GM06990 (cell line): ENCODE measurements around the gene KIAA0930.

Source experiments
- DNase-seq: peaks from one replicate; pipeline ENCODE4 v3.0.0-alpha.2; 2011; ENCODE audit not compliant: insufficient read length; ENCODE audit errors: extremely low read depth
- H3K27me3 ChIP-seq: replicated peaks from 2 replicates; pipeline ENCODE4 v1.6.0; 2011; ENCODE audit warnings: low read length; ENCODE audit not compliant: control insufficient read depth, insufficient read depth
- H3K36me3 ChIP-seq: 2 replicates; pipeline ENCODE4 v1.5.1; 2011; ENCODE audit warnings: low read length; ENCODE audit not compliant: control insufficient read depth, insufficient read depth
- H3K4me3 ChIP-seq: replicated peaks from 2 replicates; pipeline ENCODE4 v1.5.1; 2011; ENCODE audit warnings: low read depth, mild to moderate bottlenecking, control low read depth, low read length
- TF ChIP-seq, protein P1 (sequence below): IDR thresholded peaks from 2 replicates; pipeline ENCODE4 v1.5.1; 2011; ENCODE audit warnings: low read length, control low read depth, mild to moderate bottlenecking, inconsistent platforms; ENCODE audit not compliant: insufficient read depth, poor library complexity, severe bottlenecking

The KIAA0930 gene

DNA sequence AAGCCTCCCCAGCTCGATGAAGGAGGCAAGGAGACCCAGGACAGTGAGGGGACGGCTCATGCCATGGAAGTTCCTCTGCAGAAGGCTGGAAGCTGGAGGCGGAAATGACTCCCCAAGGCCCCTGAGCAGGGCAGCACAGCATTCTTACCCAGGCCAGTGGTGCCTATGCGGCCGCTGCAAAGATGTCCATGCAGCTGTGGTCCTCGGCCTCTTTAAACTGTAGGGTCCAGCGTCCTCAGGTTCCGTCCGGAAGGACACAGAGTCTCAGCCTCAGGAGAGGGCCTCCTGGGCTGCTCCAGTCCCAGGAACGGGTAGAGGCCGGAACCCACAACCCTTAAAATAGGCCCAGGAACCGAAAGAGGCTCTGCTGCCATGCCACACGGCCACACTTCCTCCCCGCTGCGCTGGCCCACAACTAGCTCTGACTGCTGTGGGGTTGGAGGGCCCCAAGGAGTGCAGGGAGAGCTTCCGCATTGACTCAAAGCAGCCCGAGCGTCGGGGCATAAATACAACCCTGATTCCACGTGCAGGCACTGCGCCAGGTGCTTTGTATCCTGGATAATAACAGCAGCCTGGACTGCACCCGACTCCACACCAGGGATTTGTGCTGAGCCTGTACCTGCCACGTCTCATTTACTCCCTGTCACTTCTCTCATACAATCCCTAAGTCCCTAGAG is 5.5 kb downstream of the KIAA0930 start:
- Histone ChIP-seq H3K36me3 (peaks cover 7% of the 10 kb centered on the region), H3K27me3 (no peaks in the 10 kb centered on the region), H3K4me3 (peak overlapping the region; percentile 46)
- TF ChIP-seq, protein P1, sequence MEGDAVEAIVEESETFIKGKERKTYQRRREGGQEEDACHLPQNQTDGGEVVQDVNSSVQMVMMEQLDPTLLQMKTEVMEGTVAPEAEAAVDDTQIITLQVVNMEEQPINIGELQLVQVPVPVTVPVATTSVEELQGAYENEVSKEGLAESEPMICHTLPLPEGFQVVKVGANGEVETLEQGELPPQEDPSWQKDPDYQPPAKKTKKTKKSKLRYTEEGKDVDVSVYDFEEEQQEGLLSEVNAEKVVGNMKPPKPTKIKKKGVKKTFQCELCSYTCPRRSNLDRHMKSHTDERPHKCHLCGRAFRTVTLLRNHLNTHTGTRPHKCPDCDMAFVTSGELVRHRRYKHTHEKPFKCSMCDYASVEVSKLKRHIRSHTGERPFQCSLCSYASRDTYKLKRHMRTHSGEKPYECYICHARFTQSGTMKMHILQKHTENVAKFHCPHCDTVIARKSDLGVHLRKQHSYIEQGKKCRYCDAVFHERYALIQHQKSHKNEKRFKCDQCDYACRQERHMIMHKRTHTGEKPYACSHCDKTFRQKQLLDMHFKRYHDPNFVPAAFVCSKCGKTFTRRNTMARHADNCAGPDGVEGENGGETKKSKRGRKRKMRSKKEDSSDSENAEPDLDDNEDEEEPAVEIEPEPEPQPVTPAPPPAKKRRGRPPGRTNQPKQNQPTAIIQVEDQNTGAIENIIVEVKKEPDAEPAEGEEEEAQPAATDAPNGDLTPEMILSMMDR, result no peak
- DNase-seq, result peak; percentile 88

DNA sequence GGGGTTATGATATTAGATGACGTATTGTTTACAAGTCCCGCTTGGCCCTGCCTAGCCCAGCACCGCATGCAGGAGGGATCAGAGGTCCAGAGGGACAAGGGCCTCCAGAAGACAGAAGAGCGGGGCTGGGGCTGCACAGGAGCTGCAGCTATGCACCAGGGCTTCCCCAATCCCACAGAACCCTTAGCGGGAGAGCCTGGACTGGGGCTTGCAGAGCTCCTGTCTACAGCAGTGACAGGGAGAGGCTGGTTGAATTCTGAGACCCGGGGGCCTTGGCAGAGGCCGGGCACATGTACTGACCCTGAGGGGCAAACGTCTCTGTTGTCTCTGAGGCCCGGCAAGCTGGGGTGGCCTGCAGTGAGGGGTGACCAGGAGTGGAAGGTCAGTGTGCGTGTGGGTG is 6.9 kb downstream of the KIAA0930 start:
- Histone ChIP-seq H3K27me3 (no peaks in the 10 kb centered on the region), H3K36me3 (peaks cover 10% of the 10 kb centered on the region), H3K4me3 (no peak overlapping the region)
- no peak for DNase-seq
- TF ChIP-seq, protein P1, result no peak

DNA sequence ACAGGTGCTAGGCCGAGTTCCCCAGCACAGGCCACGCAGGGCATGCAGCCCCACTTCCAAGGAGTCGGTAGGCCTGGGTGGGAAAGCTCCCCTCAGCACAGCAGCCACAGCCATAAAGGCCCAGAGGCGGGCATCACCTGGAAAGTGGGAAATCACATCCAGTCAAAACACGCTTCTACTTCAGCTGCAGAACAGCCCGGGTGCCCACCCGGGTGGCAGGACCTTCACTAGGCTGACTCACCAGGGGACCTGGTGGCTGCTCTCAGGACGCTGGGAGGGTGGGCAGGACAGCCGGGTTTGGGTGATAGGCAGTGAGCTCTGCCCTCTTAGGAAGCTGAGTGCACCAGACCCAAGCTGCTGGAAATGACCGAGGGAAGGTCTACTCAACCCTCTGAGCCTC is 7.3 kb downstream of the KIAA0930 start:
- no peaks in the 10 kb centered on the region for H3K27me3 ChIP-seq
- TF ChIP-seq, protein P1, result no peak
- no peak for DNase-seq
- no peak overlapping the region for H3K4me3 ChIP-seq
- peaks cover 10% of the 10 kb centered on the region for H3K36me3 ChIP-seq

DNA sequence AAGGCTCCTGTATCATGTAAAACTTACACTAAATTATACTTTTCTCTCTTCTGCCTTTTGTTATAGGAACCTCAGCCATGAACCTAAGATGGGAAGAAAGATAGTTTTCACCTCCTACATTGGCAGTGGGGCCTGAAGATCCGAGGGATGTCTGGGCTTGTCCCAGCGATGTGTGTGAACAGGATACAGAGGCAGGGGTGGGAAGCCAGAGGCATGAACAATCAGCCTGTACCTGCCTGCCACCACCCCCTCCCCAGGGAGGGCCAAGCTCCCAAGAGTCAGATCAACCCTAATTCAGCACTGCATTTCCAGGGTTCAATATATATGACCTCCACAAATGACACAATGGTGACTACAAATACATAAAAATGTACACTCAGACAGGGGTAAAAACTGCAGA is 9.4 kb downstream of the KIAA0930 start:
- Histone ChIP-seq H3K36me3 (peaks cover 10% of the 10 kb centered on the region), H3K4me3 (no peak overlapping the region), H3K27me3 (no peaks in the 10 kb centered on the region)
- TF ChIP-seq, protein P1, result no peak
- DNase-seq, result no peak

DNA sequence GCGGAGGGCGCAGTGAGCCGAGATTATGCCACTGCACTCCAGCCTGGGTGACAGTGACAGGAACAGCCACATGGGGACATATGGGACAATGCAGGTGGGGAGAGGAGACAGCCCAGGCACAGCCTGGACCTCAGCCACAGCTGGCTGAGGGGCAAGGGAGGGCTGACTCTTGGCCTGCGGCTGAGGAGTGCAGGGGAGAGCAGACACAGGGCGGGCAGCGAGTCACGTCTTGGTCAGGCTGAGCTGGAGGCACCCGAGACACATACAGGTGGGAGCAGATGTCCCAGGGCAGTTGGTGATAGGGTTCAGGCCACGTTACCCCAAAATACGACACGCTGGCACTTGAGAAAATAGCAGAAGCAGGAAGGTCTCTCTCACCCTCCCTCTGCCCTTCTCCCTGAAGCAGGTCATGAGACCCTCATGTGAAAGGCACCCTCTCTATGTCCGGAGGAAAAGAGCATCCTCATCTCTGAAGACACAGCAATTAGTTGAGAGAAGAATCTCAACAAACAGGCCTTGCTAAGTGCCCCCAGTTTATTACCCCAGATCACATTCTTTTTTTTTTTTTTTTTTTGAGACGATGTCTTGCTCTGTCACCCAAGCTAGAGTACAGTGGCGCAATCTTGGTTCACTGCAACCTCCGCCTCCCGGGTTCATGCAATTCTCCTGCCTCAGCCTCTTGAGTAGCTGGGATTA is 10.5 kb downstream of the KIAA0930 start:
- Histone ChIP-seq H3K4me3 (no peak overlapping the region), H3K27me3 (no peaks in the 10 kb centered on the region), H3K36me3 (peaks cover 10% of the 10 kb centered on the region)
- TF ChIP-seq, protein P1, result no peak
- no peak for DNase-seq

DNA sequence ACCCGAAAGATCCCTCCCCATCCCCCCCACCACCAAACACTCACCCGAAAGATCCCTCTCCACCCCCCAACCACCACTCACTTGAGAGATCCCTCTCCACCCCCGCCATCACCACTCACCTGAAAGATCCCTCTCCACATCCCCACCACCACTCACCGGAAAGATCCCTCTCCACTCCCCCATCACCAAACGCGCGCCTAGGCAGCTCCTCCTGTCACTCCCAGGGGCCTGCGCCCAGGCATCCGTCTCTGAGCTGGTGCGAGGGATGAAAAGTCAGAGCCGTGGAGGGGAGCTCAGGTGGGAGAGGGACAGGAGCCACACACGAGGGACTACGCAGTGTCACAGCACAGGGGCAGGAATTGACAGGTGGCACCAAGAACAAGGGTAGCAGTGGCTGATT is 11.5 kb downstream of the KIAA0930 start:
- no peak for DNase-seq
- TF ChIP-seq, protein P1, result no peak
- no peaks in the 10 kb centered on the region for H3K27me3 ChIP-seq
- H3K36me3 ChIP-seq, result peaks cover 8% of the 10 kb centered on the region
- H3K4me3 ChIP-seq, result no peak overlapping the region
